T1000 (cell line): ENCODE data around the gene TMEM131L.
"Not testable (repeated sequence)": the region's sequence is repeated elsewhere in the genome, so short reads cannot be mapped to it uniquely, and the experiment has no call there.

ENCODE experiments used
- DNase-seq: peaks from one replicate; lab custom pipeline; 2025; ENCODE audit warnings: mixed read lengths; lab: John Stamatoyannopoulos, UW

The TMEM131L gene

GRCh38 chr4:153449338-153449737, 16.8 kb upstream of the TMEM131L start:
- no peak for DNase-seq

DNA sequence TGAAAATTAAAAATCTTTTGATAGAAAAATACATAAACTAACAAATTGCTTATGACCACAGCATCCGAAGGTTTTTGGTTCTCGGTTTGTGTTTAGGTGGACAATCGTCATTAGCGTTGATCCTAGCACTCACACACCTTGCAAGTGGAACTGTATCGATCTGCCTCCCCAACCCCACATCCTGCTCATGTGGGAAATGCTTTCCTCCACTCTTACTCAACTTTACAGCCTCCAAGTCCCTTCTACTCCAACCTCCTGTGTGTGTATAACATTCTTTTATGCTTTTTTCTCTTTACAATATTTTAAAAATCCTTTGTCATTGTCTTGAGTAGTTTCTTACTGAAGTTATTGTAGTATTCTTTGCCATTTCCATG, 15.6 kb upstream of the TMEM131L start:
- DNase-seq: no peak

DNA sequence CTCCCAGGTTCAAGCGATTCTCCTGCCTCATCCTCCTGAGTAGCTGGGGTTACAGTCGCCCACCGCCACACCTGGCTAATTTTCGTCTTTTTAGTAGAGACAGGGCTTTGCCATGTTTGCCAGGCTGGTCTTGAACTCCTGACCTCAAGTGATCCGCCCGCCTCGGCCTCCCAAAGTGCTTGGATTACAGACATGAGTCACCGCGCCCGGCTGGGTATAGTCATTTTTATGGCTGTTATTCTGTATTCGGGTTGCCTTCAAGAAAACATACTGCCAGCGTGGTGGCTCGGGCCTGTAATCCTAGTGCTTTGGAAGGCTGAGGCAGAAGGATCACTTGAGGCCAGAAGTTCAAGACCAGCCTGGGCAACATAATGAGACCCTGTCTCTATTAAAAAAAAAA, 15.0 kb upstream of the TMEM131L start:
- not testable (repeated sequence) for DNase-seq

- no peak for DNase-seq
These were observed 14.1 kb upstream of the TMEM131L start for GRCh38 chr4:153451911-153452657.

GRCh38 chr4:153452658-153453378, 13.3 kb upstream of the TMEM131L start:
- DNase-seq: no peak

DNA sequence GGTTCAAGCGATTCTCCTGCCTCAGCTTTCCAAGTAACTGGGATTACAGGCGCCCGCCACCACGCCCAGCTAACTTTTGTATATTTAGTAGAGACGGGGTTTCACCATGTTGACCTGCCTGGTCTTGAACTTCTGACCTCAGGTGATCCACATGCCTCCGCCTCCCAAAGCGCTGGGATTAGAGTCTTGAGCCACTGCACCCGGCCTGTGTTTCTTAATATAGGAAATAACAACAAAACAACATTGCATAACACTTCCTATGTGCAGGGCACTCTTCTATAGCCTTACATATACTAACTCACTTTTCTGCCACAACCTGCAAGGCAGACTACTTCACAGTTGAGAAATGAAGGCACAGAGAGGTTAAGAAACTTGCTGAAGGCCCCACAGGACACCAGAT, 12.8 kb upstream of the TMEM131L start:
- no peak for DNase-seq

DNA sequence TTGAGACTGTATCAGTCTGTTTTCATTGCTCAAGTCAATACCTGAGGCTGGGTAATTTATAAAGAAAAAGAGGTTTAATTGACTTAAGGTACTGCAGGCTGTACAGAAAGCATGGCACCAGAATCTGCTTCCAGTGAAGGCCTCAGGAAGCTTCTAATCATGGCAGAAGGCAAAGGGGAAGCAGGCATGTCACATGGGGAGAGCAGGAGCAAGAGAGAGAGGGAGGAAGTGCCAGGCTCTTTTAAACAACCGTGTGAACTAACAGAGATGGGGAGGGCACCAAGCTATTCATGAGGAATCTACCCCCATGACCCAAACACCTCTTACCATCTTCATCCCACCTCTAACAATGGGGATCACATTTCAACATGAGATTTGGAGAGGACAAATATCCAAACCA, 7.2 kb upstream of the TMEM131L start:
- DNase-seq: no peak

GRCh38 chr4:153461549-153461948, 4.6 kb upstream of the TMEM131L start:
- not testable (repeated sequence) for DNase-seq

DNA sequence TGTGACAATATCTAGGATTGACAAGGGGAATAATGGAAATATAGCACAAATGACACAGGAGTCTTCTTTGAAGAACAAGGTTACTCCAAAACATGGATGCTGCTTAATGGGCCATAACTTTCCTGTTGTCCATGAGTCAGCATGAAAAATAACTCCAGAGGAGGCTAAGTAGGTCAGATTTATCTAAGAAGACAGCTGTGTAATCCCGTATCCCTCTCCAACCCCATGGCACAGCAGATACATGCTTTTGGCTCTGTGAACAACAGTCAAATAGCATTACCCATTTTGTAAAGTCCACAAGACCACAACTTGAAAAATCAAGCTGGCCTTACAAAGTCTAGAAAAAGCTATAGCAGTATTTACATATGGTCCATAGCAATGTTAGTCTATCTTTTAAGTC, 2.1 kb upstream of the TMEM131L start:
- no peak for DNase-seq

GRCh38 chr4:153465140-153465539, 1.0 kb upstream of the TMEM131L start:
- no peak for DNase-seq

- no peak for DNase-seq
These were observed 512 bp upstream of the TMEM131L start for GRCh38 chr4:153465615-153466080.

GRCh38 chr4:153466949-153467896, 1.1 kb downstream of the TMEM131L start:
- DNase-seq: no peak

GRCh38 chr4:153467897-153468262, 1.7 kb downstream of the TMEM131L start:
- no peak for DNase-seq

- no peak for DNase-seq
These were observed 2.4 kb downstream of the TMEM131L start for GRCh38 chr4:153468587-153468986.

GRCh38 chr4:153469031-153469430, 2.9 kb downstream of the TMEM131L start:
- no peak for DNase-seq

- not testable (repeated sequence) for DNase-seq
These were observed 5.0 kb downstream of the TMEM131L start for GRCh38 chr4:153471071-153471697.

- DNase-seq: no peak
These were observed 5.5 kb downstream of the TMEM131L start for GRCh38 chr4:153471698-153472093.

DNA sequence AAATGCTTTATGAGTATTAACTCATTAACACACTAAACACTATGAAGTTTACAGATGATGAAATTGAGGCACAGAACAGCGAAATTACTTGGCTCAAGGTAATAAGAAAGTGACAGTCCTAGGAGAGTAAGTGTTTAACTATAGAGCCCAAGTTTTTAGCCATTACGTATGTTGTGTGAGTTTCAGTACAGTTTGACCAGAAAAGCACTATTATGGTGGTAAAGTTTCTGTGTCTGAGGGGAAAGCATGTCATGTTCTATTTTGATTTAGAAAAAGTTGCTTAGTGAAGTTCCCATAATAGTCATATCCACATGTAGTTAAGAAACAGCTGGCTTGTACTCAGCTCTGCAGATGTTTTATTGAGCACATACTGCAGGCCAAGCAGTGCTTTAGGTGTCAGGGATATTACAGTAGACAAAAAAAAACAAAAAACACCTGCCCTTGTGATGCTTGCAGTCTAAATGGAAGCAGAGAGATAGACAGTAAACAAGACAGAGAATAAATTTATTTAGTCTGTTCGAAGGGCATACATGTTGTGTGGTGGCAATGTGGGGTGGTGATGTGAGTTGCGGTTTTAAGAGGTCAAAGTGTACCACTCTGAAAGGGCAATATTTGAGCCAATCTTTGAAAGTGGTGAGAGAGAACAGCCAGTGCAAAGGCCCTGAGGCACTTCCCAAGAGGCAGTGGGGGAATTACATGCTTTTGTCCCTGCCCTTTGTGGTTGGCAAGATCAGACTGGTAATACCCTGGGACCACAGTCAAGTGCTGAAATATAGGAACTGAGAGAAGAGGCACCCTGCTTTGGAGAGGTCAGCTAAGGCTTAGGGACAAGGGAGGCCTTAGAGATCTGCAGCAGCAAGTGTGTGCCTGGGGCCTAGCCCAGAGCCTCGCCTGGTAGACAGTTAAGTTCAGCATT, 6.2 kb downstream of the TMEM131L start:
- DNase-seq: no peak

GRCh38 chr4:153474251-153474650, 8.1 kb downstream of the TMEM131L start:
- DNase-seq: no peak

DNA sequence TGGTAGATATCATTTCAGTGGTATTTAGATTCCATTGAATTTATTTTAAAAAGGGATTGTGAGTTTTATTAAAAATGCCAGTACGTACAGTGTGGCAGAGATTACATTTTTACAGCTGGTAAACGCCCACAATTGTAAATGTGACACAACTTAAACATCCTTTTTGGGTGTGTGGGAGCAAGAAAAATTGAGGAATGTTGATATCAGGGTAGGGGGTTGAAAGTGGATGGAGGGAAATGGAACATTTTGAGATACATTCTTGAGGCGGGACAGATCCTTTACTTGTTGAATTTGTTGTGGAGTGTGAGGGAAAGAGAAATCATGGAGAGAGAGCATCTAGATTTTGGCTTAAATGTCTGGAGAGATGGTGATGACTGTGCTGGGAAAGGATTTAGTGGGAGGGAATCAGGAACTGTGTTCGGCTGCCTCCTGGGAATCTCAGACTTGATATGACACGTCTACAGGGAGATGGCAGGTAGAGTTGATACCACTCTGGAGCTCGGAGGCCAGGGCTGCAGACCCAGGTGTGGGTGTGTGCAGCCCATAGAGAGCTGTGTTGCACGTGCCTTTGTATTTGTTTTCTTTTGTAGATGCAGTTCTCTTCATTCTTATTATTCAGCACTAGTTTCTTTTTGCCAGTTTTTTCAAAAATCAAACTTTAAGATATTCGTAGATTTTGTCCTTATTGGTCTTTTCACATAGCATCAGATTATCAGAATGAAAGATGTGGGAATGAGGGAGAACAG, 10.8 kb downstream of the TMEM131L start:
- no peak for DNase-seq
